CD14-positive monocyte (primary cell): ENCODE measurements around the gene BRF1. TPM values are rescaled to one million over a fixed set of nuclear protein-coding genes. Genes with fewer than 3 reads are reported as not detected.

Experiments used
- DNase-seq, 3 donors: peaks; one replicate each; pipeline ENCODE4 v3.0.0-alpha.2; 2011 to 2022
- H2AFZ ChIP-seq: 2 replicates; pipeline ENCODE4 v1.6.0; 2012; ENCODE audit warnings: mild to moderate bottlenecking, low read depth, low read length, inconsistent platforms; ENCODE audit not compliant: insufficient read depth, poor library complexity, severe bottlenecking
- H3K27ac ChIP-seq, 2 donors: 1 replicate in 1 of 2; 2 replicates in 1 of 2; pipeline ENCODE4 v1.5.1; 2012 to 2013; ENCODE audit warnings: low read length in 2 of 2, control low read depth in 1 of 2, inconsistent platforms in 1 of 2, low read depth in 1 of 2, mild to moderate bottlenecking in 1 of 2
- H3K27me3 ChIP-seq, 2 donors: one replicate each; pipeline versions ENCODE4 v1.6.0 to v1.6.1; 2011 to 2013; ENCODE audit warnings: low read length in 2 of 2; ENCODE audit not compliant: control insufficient read depth in 2 of 2, insufficient read depth in 2 of 2
- H3K36me3 ChIP-seq, 2 donors: replicated peaks in 1 of 2; 1 replicate in 1 of 2; 2 replicates in 1 of 2; pipeline versions ENCODE4 v1.5.1 to v1.6.1; 2012 to 2013; ENCODE audit warnings: low read length in 2 of 2, control low read depth in 1 of 2, inconsistent platforms in 1 of 2, mild to moderate bottlenecking in 1 of 2; ENCODE audit not compliant: insufficient read depth in 2 of 2, control insufficient read depth in 1 of 2
- H3K4me1 ChIP-seq, 2 donors: 1 replicate in 1 of 2; 2 replicates in 1 of 2; pipeline versions ENCODE4 v1.5.1 to v1.6.1; 2012 to 2013; ENCODE audit warnings: low read length in 2 of 2, control low read depth in 1 of 2, inconsistent platforms in 1 of 2, mild to moderate bottlenecking in 1 of 2, moderate library complexity in 1 of 2; ENCODE audit not compliant: insufficient read depth in 2 of 2, control insufficient read depth in 1 of 2
- H3K4me2 ChIP-seq: replicated peaks from 2 replicates; pipeline ENCODE3; 2012; ENCODE audit warnings: low read length, moderate library complexity, mild to moderate bottlenecking; ENCODE audit not compliant: poor library complexity, severe bottlenecking; ENCODE audit errors: extremely low read depth
- H3K4me3 ChIP-seq, 3 experiments: fragments of 200-600 bp in 1 of 3; sonication (generic) in 1 of 3; replicated peaks in 1 of 3; 1 replicate in 2 of 3; 2 replicates in 1 of 3; pipeline ENCODE4 v1.5.1; 2011 to 2013; ENCODE audit warnings: low read length in 3 of 3, mild to moderate bottlenecking in 3 of 3, control low read depth in 2 of 3, low read depth in 2 of 3, inconsistent platforms in 1 of 3, moderate library complexity in 1 of 3
- H3K79me2 ChIP-seq: 2 replicates; pipeline ENCODE4 v1.6.0; 2012; ENCODE audit warnings: mild to moderate bottlenecking, control low read depth, inconsistent platforms, low read length, moderate library complexity; ENCODE audit not compliant: insufficient read depth
- H3K9ac ChIP-seq: 2 replicates; pipeline ENCODE4 v1.6.0; 2017; ENCODE audit warnings: low read length, mild to moderate bottlenecking; ENCODE audit not compliant: insufficient read depth, poor library complexity, severe bottlenecking
- H3K9me3 ChIP-seq, 2 donors: replicated peaks in 1 of 2; 1 replicate in 1 of 2; 2 replicates in 1 of 2; pipeline versions ENCODE4 v1.5.1 to v1.6.1; 2012 to 2013; ENCODE audit warnings: low read length in 2 of 2, control low read depth in 1 of 2; ENCODE audit not compliant: control insufficient read depth in 1 of 2, insufficient read depth in 1 of 2
- H4K20me1 ChIP-seq: 2 replicates; pipeline ENCODE4 v1.6.0; 2012; ENCODE audit warnings: mild to moderate bottlenecking, low read length, control low read depth, moderate library complexity; ENCODE audit not compliant: insufficient read depth
- H3K27ac Mint-ChIP-seq, 7 donors: one replicate each; pipeline ENCODE4 v1.8.0; 2020; ENCODE audit warnings: mild to moderate bottlenecking in 7 of 7, mixed read lengths in 7 of 7, moderate library complexity in 6 of 7, inconsistent platforms in 2 of 7
- H3K27me3 Mint-ChIP-seq, 3 donors: one replicate each; pipeline ENCODE4 v1.8.0; 2021 to 2022; ENCODE audit warnings: low read depth in 3 of 3, mild to moderate bottlenecking in 3 of 3, mixed read lengths in 3 of 3, moderate library complexity in 3 of 3, inconsistent platforms in 1 of 3
- H3K36me3 Mint-ChIP-seq, 2 donors: one replicate each; pipeline ENCODE4 v1.8.0; 2020; ENCODE audit warnings: mixed read lengths in 2 of 2, inconsistent platforms in 1 of 2, mild to moderate bottlenecking in 1 of 2
- H3K4me1 Mint-ChIP-seq: one replicate; pipeline ENCODE4 v1.8.0; 2020; ENCODE audit warnings: mild to moderate bottlenecking, mixed read lengths
- H3K4me3 Mint-ChIP-seq, 2 donors: one replicate each; pipeline ENCODE4 v1.8.0; 2020; ENCODE audit warnings: mild to moderate bottlenecking in 2 of 2, mixed read lengths in 2 of 2, moderate library complexity in 1 of 2
- H3K9me3 Mint-ChIP-seq, 7 donors: one replicate each; pipeline ENCODE4 v1.8.0; 2020 to 2022; ENCODE audit warnings: mixed read lengths in 7 of 7, mild to moderate bottlenecking in 6 of 7, moderate library complexity in 6 of 7, inconsistent platforms in 2 of 7
- CTCF ChIP-seq: fragments of 200-600 bp; IDR thresholded peaks from one replicate; pipeline ENCODE4 v1.8.0; 2022; ENCODE audit warnings: antibody characterized with exemption, mild to moderate bottlenecking
- WGBS: methylation state at CpG from one replicate; pipeline ENCODE4 v1.1.5; 2013; ENCODE audit warnings: missing lambda C conversion rate; ENCODE audit not compliant: insufficient coverage; 5-methylcytosine and 5-hydroxymethylcytosine counted together
- intact Hi-C, 2 donors: fragments of 100-400 bp; cut with micrococcal nuclease; formaldehyde crosslinking; loops; one replicate each; pipeline versions ENCODE4 v1.15.0 to v1.15.1; 2023
- polyA plus RNA-seq, 3 donors: library from polyadenylated mRNA; depleted of rRNA in 1 of 3; unstranded in 2 of 3; stranded (reverse) in 1 of 3; fragments of 300-500 nt in 2 of 3; fragments of >200 nt in 1 of 3; fragmentation: Illumina TruSeq in 2 of 3; gene quantifications; 1 replicate in 2 of 3; 2 replicates in 1 of 3; pipeline ENCODE4 v1.2.3, GENCODE V29; 2012 to 2021

BRF1 gene
- polyA plus RNA-seq, 3 donors: 2.3 to 20.5 (median 2.5) TPM

DNA sequence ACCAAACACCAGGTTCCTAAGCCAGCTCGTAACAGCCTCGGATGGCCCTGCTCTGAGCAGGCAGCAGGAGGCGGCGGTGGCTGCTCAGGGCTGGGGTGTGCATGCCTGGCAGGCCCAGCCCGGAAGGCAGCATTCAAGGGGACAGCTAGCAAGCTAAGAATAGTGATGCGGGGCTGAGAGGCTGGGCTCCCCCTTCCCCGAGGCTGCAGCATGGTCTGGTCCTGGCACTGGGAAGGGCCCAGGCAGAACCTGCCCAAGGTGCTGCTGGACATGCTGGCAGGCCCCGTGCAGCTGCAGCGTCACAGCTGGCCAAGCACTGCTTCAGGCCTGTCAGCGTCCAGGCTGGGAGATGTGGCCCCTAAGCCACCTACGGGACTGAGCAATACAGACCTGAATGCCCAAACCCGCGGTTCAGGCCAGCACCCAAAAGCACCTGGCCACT, 93.3 kb downstream of the BRF1 start:
- peaks cover 24 to 26% of the 10 kb centered on the region in 2 donors for H3K36me3 ChIP-seq
- no peak overlapping the region for H3K4me2 ChIP-seq
- peaks cover 5 to 8% of the 10 kb centered on the region in 2 donors for H3K4me1 ChIP-seq
- H3K9me3 ChIP-seq: no peaks in the 10 kb centered on the region
- no peak overlapping the region for H3K4me3 ChIP-seq
- H3K9ac ChIP-seq: no peak overlapping the region
- H3K4me3 Mint-ChIP-seq: no peak overlapping the region
- no peak overlapping the region for H2AFZ ChIP-seq
- no peak overlapping the region for H3K27ac ChIP-seq
- no peaks in the 10 kb centered on the region for H4K20me1 ChIP-seq
- peaks cover 4% of the 10 kb centered on the region for H3K4me1 Mint-ChIP-seq
- no peak for DNase-seq
- peaks cover 0 to 11% of the 10 kb centered on the region in 2 donors for H3K27me3 ChIP-seq
- H3K9me3 Mint-ChIP-seq: no peaks in the 10 kb centered on the region
- H3K79me2 ChIP-seq: no peaks in the 10 kb centered on the region
- H3K27ac Mint-ChIP-seq: no peak overlapping the region
- H3K27me3 Mint-ChIP-seq: peaks cover 9 to 33% (median 14%) of the 10 kb centered on the region in 3 donors
- intact Hi-C loops: no loop called here
- H3K36me3 Mint-ChIP-seq: peaks cover 13 to 28% of the 10 kb centered on the region in 2 donors
- TF ChIP-seq CTCF: no peak
- WGBS: 87% methylated on average over 13 of the region's 13 CpGs

DNA sequence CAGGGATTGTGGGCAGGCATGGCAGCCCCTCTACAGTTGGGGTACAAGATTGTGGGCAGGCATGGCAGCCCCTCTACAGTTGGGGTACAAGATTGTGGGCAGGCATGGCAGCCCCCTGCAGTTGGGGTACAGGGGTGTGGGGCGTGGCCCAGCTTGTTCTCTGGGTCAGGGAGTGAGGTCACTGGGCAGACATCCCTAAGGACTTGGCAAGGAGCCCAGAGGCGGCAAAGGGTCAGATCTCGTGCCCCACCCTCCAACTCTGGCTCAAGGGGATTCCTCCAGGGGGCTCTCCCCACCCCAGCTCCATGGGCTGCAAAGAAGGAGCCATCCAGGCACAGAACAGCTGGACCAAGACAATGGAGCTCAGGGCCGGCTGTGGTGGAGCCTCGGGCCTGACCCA, 93.9 kb downstream of the BRF1 start:
- peaks cover 9 to 35% (median 14%) of the 10 kb centered on the region in 3 donors for H3K27me3 Mint-ChIP-seq
- H3K4me1 Mint-ChIP-seq: peaks cover 10% of the 10 kb centered on the region
- Histone ChIP-seq H3K4me1 (peaks cover 11 to 14% of the 10 kb centered on the region in 2 donors), H2AFZ (no peak overlapping the region), H3K9ac (no peak overlapping the region), H3K27ac (no peak overlapping the region), H3K36me3 (peaks cover 20 to 22% of the 10 kb centered on the region in 2 donors), H3K4me2 (no peak overlapping the region), H3K27me3 (peaks cover 0 to 14% of the 10 kb centered on the region in 2 donors), H3K79me2 (no peaks in the 10 kb centered on the region), H3K9me3 (no peaks in the 10 kb centered on the region), H4K20me1 (no peaks in the 10 kb centered on the region), H3K4me3 (no peak overlapping the region)
- intact Hi-C loops: no loop called here
- no peak for DNase-seq
- WGBS: 89% methylated on average over 4 of the region's 5 CpGs
- no peak overlapping the region for H3K27ac Mint-ChIP-seq
- no peak for TF ChIP-seq CTCF
- no peak overlapping the region for H3K4me3 Mint-ChIP-seq
- peaks cover 10 to 22% of the 10 kb centered on the region in 2 donors for H3K36me3 Mint-ChIP-seq
- H3K9me3 Mint-ChIP-seq: no peaks in the 10 kb centered on the region
